ENCODE measurements around the gene UQCR10. TPM values are rescaled to one million over a fixed set of nuclear protein-coding genes. Genes with fewer than 3 reads are reported as not detected.

The UQCR10 gene
- total and polyA plus RNA-seq, 7 donors, result 37.9 to 555 (median 84.5) TPM

DNA sequence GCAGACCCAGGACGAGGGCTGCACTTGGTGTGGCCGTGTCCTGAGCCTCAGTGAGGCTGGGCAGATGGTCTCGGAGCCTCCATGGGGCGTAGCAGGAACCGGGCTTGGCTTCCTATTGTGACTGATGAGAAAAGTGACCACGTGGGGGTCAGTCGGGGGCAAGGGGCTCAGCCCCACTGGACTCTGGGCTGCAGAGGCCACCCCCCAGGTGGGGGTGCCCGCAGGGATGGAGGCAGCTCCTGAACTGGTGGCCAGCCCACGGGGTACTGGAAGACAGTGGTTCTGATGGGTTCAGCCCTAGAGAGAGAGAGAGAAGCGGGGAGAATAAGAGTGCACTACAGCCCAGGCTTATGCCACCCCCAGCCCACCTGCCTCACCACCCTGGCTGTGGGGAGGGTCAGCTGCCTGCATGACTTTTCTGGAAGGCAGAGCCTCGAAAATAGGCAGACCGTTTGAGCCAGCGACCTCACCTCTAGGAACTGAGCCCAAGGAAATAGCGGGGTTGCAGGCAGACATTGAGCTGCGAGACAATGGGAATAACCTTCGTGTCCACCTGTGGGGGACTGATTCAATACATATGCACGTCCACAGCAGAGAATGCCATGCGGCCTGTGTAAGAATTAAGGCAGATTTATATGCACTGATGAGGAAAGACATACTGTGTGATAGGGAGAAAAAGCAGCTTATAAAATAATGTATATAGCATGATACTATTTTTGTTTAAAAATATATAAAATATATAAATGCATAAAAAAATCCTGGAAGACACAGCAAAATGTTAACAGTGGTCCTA, 35.9 kb upstream of the UQCR10 start:
- H3K4me3 ChIP-seq, result no peak overlapping the region
- 90 to 91% methylated on average over 18 of the region's 18 CpGs for WGBS, 2 donors
- H3K4me1 ChIP-seq, result peaks cover 0 to 16% (median 10%) of the 10 kb centered on the region in 4 donors
- no peak overlapping the region for H3K27ac ChIP-seq
- intact Hi-C loops (cut with DNase I), result no loop called here
- TF ChIP-seq EP300 (IDR thresholded peaks at IDR 0.05), result no peak
- no peak for TF ChIP-seq POLR2A (IDR thresholded peaks at IDR 0.05)
- DNase-seq, result no peak
- H3K36me3 ChIP-seq, result peaks cover 0 to 24% (median 4%) of the 10 kb centered on the region in 4 donors
- H3K9me3 ChIP-seq, result no peaks in the 10 kb centered on the region
- no peaks in the 10 kb centered on the region for H3K27me3 ChIP-seq

DNA sequence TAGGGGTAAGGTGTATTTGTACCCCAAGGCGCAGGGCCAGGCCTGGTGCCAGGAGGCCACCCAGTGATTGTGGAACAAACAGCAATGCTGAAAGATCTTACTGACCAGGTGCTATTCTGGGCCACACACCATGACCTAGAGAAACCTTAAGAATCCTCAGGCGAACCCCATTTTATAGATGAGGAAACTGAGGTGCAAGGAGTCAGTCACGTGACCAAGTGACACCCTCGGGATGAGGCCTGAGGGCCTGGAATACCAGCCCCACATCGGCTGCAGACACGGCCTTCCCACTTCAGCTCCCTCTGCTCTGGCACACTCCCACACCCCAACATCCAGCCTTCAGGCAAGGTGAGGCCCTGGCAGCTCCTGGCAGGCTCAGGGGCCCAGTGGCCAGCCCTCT, 34.3 kb upstream of the UQCR10 start:
- H3K36me3 ChIP-seq, result peaks cover 0 to 27% (median 4%) of the 10 kb centered on the region in 4 donors
- no peak for DNase-seq
- TF ChIP-seq POLR2AphosphoS5 (IDR thresholded peaks at IDR 0.05), result no peak
- TF ChIP-seq, protein P1, sequence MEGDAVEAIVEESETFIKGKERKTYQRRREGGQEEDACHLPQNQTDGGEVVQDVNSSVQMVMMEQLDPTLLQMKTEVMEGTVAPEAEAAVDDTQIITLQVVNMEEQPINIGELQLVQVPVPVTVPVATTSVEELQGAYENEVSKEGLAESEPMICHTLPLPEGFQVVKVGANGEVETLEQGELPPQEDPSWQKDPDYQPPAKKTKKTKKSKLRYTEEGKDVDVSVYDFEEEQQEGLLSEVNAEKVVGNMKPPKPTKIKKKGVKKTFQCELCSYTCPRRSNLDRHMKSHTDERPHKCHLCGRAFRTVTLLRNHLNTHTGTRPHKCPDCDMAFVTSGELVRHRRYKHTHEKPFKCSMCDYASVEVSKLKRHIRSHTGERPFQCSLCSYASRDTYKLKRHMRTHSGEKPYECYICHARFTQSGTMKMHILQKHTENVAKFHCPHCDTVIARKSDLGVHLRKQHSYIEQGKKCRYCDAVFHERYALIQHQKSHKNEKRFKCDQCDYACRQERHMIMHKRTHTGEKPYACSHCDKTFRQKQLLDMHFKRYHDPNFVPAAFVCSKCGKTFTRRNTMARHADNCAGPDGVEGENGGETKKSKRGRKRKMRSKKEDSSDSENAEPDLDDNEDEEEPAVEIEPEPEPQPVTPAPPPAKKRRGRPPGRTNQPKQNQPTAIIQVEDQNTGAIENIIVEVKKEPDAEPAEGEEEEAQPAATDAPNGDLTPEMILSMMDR (IDR thresholded peaks at IDR 0.05), result no peak
- no peak for TF ChIP-seq EP300 (IDR thresholded peaks at IDR 0.05)
- peaks cover 0 to 16% (median 10%) of the 10 kb centered on the region in 4 donors for H3K4me1 ChIP-seq
- H3K9me3 ChIP-seq, result no peaks in the 10 kb centered on the region
- no peak overlapping the region for H3K4me3 ChIP-seq
- intact Hi-C loops (cut with DNase I), result no loop called here
- no peaks in the 10 kb centered on the region for H3K27me3 ChIP-seq
- H3K27ac ChIP-seq, result no peak overlapping the region
- 82 to 90% methylated on average over 6 of the region's 6 CpGs for WGBS, 2 donors

DNA sequence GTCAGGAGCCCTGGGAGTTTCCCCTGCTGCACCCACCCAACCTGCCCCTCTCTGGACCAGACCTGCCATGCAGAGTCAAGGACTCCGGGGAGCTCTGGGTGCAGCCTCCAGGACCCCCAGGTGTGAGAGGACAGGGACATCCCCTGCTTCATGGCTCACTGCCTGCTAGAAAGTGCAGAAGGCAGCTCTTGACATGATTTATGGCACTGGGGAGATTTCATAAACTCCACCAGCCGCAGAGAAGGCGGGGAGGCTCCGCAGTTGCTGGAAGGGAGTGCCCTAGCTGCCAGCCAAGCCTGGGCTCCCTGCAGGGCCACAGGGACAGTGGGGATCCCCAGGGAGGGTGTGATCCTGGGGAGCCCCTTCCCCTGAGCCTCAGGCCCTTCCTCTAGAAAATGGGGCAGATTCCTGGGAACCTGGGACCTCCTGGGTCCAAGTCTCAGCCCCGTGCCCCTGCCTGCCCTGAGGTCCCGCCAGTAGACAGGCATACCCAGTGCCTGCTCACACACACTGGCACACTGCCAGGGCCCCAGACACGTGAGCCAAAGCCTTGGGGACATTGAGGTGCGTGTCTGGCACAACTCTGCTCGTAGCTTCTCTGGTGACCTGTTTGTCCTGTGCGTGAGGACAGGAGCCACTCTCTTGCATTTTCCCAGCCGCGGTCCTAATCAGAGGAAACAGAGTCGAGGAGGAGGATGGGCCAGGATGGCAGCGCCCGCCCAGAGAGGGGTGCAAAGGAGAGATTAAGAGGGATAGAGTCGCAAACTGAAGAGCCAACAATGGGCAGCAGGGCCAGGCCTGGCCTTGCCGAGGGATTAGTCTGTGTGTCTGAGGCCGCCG, 33.6 kb upstream of the UQCR10 start:
- intact Hi-C loops (cut with DNase I), result no loop called here
- no peak overlapping the region for H3K27ac ChIP-seq
- DNase-seq, result no peak
- 51 to 60% methylated on average over 19 of the region's 19 CpGs for WGBS, 2 donors
- TF ChIP-seq EP300 (IDR thresholded peaks at IDR 0.05) (no peak), POLR2A (IDR thresholded peaks at IDR 0.05) (no peak), POLR2AphosphoS5 (IDR thresholded peaks at IDR 0.05) (no peak)
- peaks cover 0 to 34% (median 4%) of the 10 kb centered on the region in 4 donors for H3K36me3 ChIP-seq
- peaks cover 0 to 16% (median 10%) of the 10 kb centered on the region in 4 donors for H3K4me1 ChIP-seq
- no peaks in the 10 kb centered on the region for H3K27me3 ChIP-seq
- no peaks in the 10 kb centered on the region for H3K9me3 ChIP-seq
- no peak overlapping the region for H3K4me3 ChIP-seq

DNA sequence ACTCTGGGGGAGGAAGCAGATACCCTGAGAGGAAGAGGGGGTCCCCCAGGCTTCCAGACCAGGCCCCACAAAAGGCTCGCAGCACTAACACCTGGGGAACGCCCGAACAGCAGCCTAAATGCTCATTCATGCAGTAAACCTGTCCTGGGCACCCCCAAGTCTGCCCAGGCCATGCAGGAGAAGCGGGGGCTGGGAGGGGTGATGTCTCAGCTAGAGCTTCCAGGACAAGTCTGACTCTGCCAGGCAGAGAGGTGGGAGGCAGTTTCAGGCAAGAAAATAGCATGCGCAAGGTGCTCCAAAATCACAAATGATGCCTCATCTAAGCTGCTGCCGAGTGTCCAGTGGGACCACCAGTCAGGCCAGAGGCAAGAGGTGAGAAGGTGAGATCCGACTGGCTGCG, 32.8 kb upstream of the UQCR10 start:
- Histone ChIP-seq H3K27me3 (no peaks in the 10 kb centered on the region), H3K4me3 (no peak overlapping the region), H3K9me3 (no peaks in the 10 kb centered on the region), H3K4me1 (peaks cover 0 to 16% (median 10%) of the 10 kb centered on the region in 4 donors), H3K27ac (no peak overlapping the region), H3K36me3 (peaks cover 0 to 41% (median 5%) of the 10 kb centered on the region in 4 donors)
- intact Hi-C loops (cut with DNase I), result no loop called here
- TF ChIP-seq POLR2A (IDR thresholded peaks at IDR 0.05) (no peak), EP300 (IDR thresholded peaks at IDR 0.05) (no peak), POLR2AphosphoS5 (IDR thresholded peaks at IDR 0.05) (no peak)
- TF ChIP-seq, protein P1 (IDR thresholded peaks at IDR 0.05), result no peak
- no peak for DNase-seq
- 86 to 95% methylated on average over 8 of the region's 8 CpGs for WGBS, 2 donors

DNA sequence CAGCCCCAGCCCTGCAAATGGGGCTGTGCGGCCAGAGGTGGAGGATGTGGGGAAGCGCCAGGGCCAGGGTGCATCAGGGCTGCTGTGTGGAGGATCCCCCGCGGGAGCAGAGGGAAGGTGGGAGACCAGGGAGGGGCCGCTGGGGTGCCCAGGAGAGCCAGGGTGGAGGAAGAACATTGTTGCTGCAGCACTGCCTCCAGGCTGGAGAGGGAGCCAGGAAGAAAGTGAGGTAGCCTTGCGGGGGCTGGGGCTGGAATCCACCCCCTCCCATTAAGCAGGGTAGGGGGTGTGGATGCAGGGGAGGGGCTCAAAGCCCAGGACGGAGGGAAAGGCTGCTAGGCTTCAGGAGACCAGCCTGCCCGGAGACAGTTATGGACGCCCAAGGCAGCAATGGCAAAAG, 32.3 kb upstream of the UQCR10 start:
- TF ChIP-seq POLR2A (IDR thresholded peaks at IDR 0.05) (no peak), POLR2AphosphoS5 (IDR thresholded peaks at IDR 0.05) (no peak), EP300 (IDR thresholded peaks at IDR 0.05) (no peak)
- TF ChIP-seq, protein P1 (IDR thresholded peaks at IDR 0.05), result no peak
- intact Hi-C loops (cut with DNase I), result no loop called here
- no peak overlapping the region for H3K4me3 ChIP-seq
- no peaks in the 10 kb centered on the region for H3K27me3 ChIP-seq
- WGBS, 2 donors, result 80 to 88% methylated on average over 9 of the region's 9 CpGs
- H3K4me1 ChIP-seq, result peaks cover 0 to 16% (median 10%) of the 10 kb centered on the region in 4 donors
- H3K9me3 ChIP-seq, result no peaks in the 10 kb centered on the region
- no peak for DNase-seq
- no peak overlapping the region for H3K27ac ChIP-seq
- H3K36me3 ChIP-seq, result peaks cover 0 to 41% (median 7%) of the 10 kb centered on the region in 4 donors

All from sigmoid colon (tissue), 7 donors.